Measurements from ENCODE around the gene INPP5A. TPM values are rescaled to one million over a fixed set of nuclear protein-coding genes. Genes with fewer than 3 reads are reported as not detected.

Gene INPP5A
- total and polyA plus RNA-seq, 2 experiments from 2014 or later = 41.2 to 53.6 TPM

DNA sequence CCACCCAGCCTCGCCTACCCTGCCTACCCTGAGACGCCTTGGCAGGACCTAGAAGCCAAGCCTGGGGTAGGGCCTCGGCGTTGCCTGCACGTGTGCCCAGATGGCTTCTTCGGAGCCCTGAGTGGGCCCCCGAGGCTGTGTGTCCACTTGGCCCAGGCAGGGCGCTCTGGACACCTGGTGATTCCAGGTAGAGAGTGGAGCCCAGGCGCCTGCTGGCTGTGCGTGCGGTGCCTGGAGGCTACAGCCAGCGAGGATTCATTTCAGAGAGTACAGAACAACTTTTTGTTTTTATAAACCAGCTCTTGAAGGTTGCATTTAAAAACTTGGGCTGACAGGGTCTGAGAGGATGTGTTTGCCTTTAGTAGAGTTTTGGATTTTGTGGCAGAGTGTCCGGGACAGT lies 208.4 kb downstream of the INPP5A start:
- Histone ChIP-seq H3K9me3 (ENCODE audit: low read depth) (no peaks in the 10 kb centered on the region), H4K20me1 (ENCODE audit: insufficient read depth, poor library complexity, severe bottlenecking) (no peaks in the 10 kb centered on the region), H3K9me2 (replicated peaks; ENCODE audit: insufficient read depth) (no peaks in the 10 kb centered on the region), H2AFZ (no peak overlapping the region), H3K36me3 (replicated peaks; ENCODE audit: insufficient read depth, low read depth) (no peaks in the 10 kb centered on the region), H3K4me1 (ENCODE audit: insufficient read depth) (no peaks in the 10 kb centered on the region), H3K27ac (no peak overlapping the region), H3K27me3 (no peaks in the 10 kb centered on the region), H3K4me3 (no peak overlapping the region), H3K79me2 (no peaks in the 10 kb centered on the region), H3K4me2 (no peak overlapping the region)
- TF ChIP-seq, protein P1, sequence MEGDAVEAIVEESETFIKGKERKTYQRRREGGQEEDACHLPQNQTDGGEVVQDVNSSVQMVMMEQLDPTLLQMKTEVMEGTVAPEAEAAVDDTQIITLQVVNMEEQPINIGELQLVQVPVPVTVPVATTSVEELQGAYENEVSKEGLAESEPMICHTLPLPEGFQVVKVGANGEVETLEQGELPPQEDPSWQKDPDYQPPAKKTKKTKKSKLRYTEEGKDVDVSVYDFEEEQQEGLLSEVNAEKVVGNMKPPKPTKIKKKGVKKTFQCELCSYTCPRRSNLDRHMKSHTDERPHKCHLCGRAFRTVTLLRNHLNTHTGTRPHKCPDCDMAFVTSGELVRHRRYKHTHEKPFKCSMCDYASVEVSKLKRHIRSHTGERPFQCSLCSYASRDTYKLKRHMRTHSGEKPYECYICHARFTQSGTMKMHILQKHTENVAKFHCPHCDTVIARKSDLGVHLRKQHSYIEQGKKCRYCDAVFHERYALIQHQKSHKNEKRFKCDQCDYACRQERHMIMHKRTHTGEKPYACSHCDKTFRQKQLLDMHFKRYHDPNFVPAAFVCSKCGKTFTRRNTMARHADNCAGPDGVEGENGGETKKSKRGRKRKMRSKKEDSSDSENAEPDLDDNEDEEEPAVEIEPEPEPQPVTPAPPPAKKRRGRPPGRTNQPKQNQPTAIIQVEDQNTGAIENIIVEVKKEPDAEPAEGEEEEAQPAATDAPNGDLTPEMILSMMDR (IDR thresholded peaks at IDR 0.05; ENCODE audit: poor library complexity) = no peak
- no peak for TF ChIP-seq EZH2 (IDR thresholded peaks at IDR 0.05; ENCODE audit: borderline replicate concordance)
- TF ChIP-seq EZH2phosphoT487 (IDR thresholded peaks at IDR 0.05; ENCODE audit: low read depth, severe bottlenecking, unreplicated experiment) = no peak
- 96% methylated on average over 13 of the region's 13 CpGs for WGBS (ENCODE audit: low lambda C conversion rate, missing lambda C conversion rate)
- DNase-seq (ENCODE audit: low spot score) = no peak

DNA sequence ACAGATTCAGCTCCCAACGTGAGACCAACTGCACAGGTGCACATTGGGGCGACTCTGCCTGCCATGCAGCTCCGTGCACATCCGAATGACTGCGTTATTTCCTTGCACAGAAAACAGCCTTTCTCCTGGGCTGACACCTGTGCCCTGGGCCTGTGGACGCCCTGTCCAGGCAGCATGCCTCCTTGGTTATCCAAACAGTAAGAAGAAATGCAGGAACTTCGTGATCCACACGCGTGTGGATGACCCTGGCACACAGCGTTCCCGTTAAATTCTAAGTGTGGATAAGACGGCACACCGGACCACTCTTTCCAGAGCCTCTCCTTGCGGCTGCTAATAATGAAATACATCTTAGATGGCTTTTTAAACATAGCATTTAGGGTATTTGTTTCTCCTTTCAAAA lies 208.8 kb downstream of the INPP5A start:
- no peaks in the 10 kb centered on the region for H3K36me3 ChIP-seq (replicated peaks; ENCODE audit: insufficient read depth, low read depth)
- TF ChIP-seq, protein P1 (IDR thresholded peaks at IDR 0.05; ENCODE audit: poor library complexity) = no peak
- TF ChIP-seq EZH2 (IDR thresholded peaks at IDR 0.05; ENCODE audit: borderline replicate concordance) (no peak), EZH2phosphoT487 (IDR thresholded peaks at IDR 0.05; ENCODE audit: low read depth, severe bottlenecking, unreplicated experiment) (no peak)

DNA sequence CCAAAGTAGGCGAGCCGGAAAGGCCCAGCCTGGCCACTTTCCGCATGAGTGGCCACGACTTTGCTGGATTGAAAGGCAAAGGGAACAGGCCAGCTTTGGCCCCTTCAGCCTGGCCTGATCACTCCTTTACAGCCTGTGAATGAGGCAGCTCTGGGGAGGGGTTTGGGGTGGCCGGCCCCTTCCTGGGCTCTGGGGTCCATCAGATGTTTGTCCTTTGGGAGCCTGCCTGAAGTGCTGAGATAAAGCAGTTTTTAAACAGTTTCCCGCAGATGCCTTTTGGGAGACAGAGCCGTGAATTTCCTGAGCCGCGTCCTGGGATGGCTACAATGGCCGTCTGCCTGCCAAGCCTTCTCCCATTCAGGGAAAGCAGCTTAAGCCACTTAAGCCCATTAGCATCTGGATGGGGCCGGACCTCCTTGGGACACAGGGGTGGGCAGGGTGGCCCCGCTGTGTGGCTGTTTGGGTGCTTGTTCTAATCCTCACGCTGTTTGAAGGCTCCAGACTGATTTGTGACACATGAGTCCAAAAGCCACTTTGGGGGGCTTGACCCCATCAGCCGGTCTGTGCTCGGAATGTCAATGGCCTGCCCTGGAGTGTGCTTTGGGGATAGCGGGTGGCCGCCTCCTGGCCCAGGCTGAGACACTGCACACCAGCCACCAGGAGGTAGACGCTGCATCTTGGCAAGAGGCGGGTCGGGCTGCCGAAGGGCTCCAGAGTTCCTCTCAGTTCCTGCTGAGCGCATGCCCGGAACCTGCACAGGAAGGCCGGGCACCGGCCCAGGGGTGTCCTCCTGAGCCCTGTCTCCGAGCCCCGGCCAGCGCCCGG lies 209.4 kb downstream of the INPP5A start:
- Histone ChIP-seq H3K79me2 (no peaks in the 10 kb centered on the region), H3K36me3 (replicated peaks; ENCODE audit: insufficient read depth, low read depth) (no peaks in the 10 kb centered on the region), H3K27ac (no peak overlapping the region), H3K4me2 (no peak overlapping the region), H3K4me3 (no peak overlapping the region), H4K20me1 (ENCODE audit: insufficient read depth, poor library complexity, severe bottlenecking) (no peaks in the 10 kb centered on the region), H3K4me1 (ENCODE audit: insufficient read depth) (no peaks in the 10 kb centered on the region), H3K9me2 (replicated peaks; ENCODE audit: insufficient read depth) (no peaks in the 10 kb centered on the region), H3K9me3 (ENCODE audit: low read depth) (no peaks in the 10 kb centered on the region), H3K27me3 (no peaks in the 10 kb centered on the region), H2AFZ (no peak overlapping the region)
- DNase-seq (ENCODE audit: low spot score) = no peak
- TF ChIP-seq, protein P1 (IDR thresholded peaks at IDR 0.05; ENCODE audit: poor library complexity) = no peak
- TF ChIP-seq EZH2 (IDR thresholded peaks at IDR 0.05; ENCODE audit: borderline replicate concordance) = no peak
- no peak for TF ChIP-seq EZH2phosphoT487 (IDR thresholded peaks at IDR 0.05; ENCODE audit: low read depth, severe bottlenecking, unreplicated experiment)
- 79% methylated on average over 29 of the region's 29 CpGs for WGBS (ENCODE audit: low lambda C conversion rate, missing lambda C conversion rate)

More for the DNA sequence above, 208.8 kb downstream of the INPP5A start:
- no peak overlapping the region for H3K27ac ChIP-seq
- H3K9me2 ChIP-seq (replicated peaks; ENCODE audit: insufficient read depth) = no peaks in the 10 kb centered on the region
- H3K9me3 ChIP-seq (ENCODE audit: low read depth) = no peaks in the 10 kb centered on the region
- H3K4me3 ChIP-seq = no peak overlapping the region
- no peak for DNase-seq (ENCODE audit: low spot score)
- no peak overlapping the region for H3K4me2 ChIP-seq
- H2AFZ ChIP-seq = no peak overlapping the region
- no peaks in the 10 kb centered on the region for H4K20me1 ChIP-seq (ENCODE audit: insufficient read depth, poor library complexity, severe bottlenecking)
- H3K27me3 ChIP-seq = no peaks in the 10 kb centered on the region
- H3K4me1 ChIP-seq (ENCODE audit: insufficient read depth) = no peaks in the 10 kb centered on the region
- no peaks in the 10 kb centered on the region for H3K79me2 ChIP-seq
- 91% methylated on average over 14 of the region's 14 CpGs for WGBS (ENCODE audit: low lambda C conversion rate, missing lambda C conversion rate)
